ENCODE results near the gene IQCF6.
A peak's percentile ranks its signal among the peaks of the same experiment; 100 is the strongest.

Gene IQCF6

GRCh38 chr3:51739110-51739509 lies 39.9 kb downstream of the IQCF6 start:
- no peak overlapping the region for H3K27ac Mint-ChIP-seq
- DNase-seq (ENCODE audit: low spot score in 2 of 2) (no peak), ATAC-seq (no peak)
- peaks cover 20% of the 10 kb centered on the region for H3K4me1 Mint-ChIP-seq
- no peak overlapping the region for H3K4me3 Mint-ChIP-seq
- no peaks in the 10 kb centered on the region for H3K9me3 Mint-ChIP-seq
- H3K36me3 Mint-ChIP-seq = no peaks in the 10 kb centered on the region

GRCh38 chr3:51735950-51736349 lies 43.1 kb downstream of the IQCF6 start:
- Mint-ChIP-seq H3K36me3 (no peaks in the 10 kb centered on the region), H3K4me3 (no peak overlapping the region), H3K4me1 (peaks cover 17% of the 10 kb centered on the region), H3K9me3 (no peaks in the 10 kb centered on the region), H3K27ac (no peak overlapping the region)
- ATAC-seq (peak; percentile 60), DNase-seq (ENCODE audit: low spot score in 2 of 2) (peak in 1 of 2 donors; percentile 28)

- DNase-seq (ENCODE audit: low spot score in 2 of 2) = no peak
- H3K4me3 Mint-ChIP-seq = peak overlapping the region; percentile 30
- H3K36me3 Mint-ChIP-seq = no peaks in the 10 kb centered on the region
- no peaks in the 10 kb centered on the region for H3K9me3 Mint-ChIP-seq
- peaks cover 17% of the 10 kb centered on the region for H3K4me1 Mint-ChIP-seq
- no peak for ATAC-seq
- peak overlapping the region; percentile 38 for H3K27ac Mint-ChIP-seq
These were observed 44.0 kb downstream of the IQCF6 start for GRCh38 chr3:51735039-51735438.

GRCh38 chr3:51734572-51734907 lies 44.5 kb downstream of the IQCF6 start:
- Mint-ChIP-seq H3K9me3 (no peaks in the 10 kb centered on the region), H3K36me3 (no peaks in the 10 kb centered on the region), H3K27ac (peak overlapping the region; percentile 38), H3K4me1 (peaks cover 22% of the 10 kb centered on the region), H3K4me3 (peak overlapping the region; percentile 30)
- ATAC-seq (peak; percentile 94), DNase-seq (ENCODE audit: low spot score in 2 of 2) (peak in 1 of 2 donors; percentile 60)

- ATAC-seq = peak; percentile 43
- H3K9me3 Mint-ChIP-seq = no peaks in the 10 kb centered on the region
- peak overlapping the region; percentile 30 for H3K4me3 Mint-ChIP-seq
- H3K27ac Mint-ChIP-seq = peak overlapping the region; percentile 38
- DNase-seq (ENCODE audit: low spot score in 2 of 2) = no peak
- no peaks in the 10 kb centered on the region for H3K36me3 Mint-ChIP-seq
- H3K4me1 Mint-ChIP-seq = peaks cover 27% of the 10 kb centered on the region
These were observed 45.0 kb downstream of the IQCF6 start for GRCh38 chr3:51733859-51734571.

GRCh38 chr3:51729042-51729633 lies 49.9 kb downstream of the IQCF6 start:
- peaks cover 32% of the 10 kb centered on the region for H3K4me1 Mint-ChIP-seq
- no peak overlapping the region for H3K4me3 Mint-ChIP-seq
- no peaks in the 10 kb centered on the region for H3K9me3 Mint-ChIP-seq
- H3K36me3 Mint-ChIP-seq = no peaks in the 10 kb centered on the region
- ATAC-seq = peak; percentile 67
- peak overlapping the region; percentile 3 for H3K27ac Mint-ChIP-seq
- no peak for DNase-seq (ENCODE audit: low spot score in 2 of 2)
